Cardiac fibroblast (primary cell): ENCODE measurements around the gene SCN3A.

Source experiments
- DNase-seq, 2 donors: peaks; one replicate each; pipeline versions ENCODE4 v3.0.0 to v3.0.0-alpha.2; 2010; ENCODE audit warnings: low read depth in 2 of 2
- H3K4me3 ChIP-seq, 2 donors: replicated peaks in 1 of 2; 1 replicate in 1 of 2; 2 replicates in 1 of 2; pipeline ENCODE4 v1.5.1; 2011; ENCODE audit warnings: low read depth in 2 of 2, low read length in 2 of 2, mild to moderate bottlenecking in 2 of 2, moderate library complexity in 1 of 2
- TF ChIP-seq, protein P1 (sequence below): IDR thresholded peaks from one replicate; pipeline ENCODE4 v1.5.1; 2011; ENCODE audit warnings: low read depth, mild to moderate bottlenecking, low read length, inconsistent platforms

The SCN3A gene

DNA sequence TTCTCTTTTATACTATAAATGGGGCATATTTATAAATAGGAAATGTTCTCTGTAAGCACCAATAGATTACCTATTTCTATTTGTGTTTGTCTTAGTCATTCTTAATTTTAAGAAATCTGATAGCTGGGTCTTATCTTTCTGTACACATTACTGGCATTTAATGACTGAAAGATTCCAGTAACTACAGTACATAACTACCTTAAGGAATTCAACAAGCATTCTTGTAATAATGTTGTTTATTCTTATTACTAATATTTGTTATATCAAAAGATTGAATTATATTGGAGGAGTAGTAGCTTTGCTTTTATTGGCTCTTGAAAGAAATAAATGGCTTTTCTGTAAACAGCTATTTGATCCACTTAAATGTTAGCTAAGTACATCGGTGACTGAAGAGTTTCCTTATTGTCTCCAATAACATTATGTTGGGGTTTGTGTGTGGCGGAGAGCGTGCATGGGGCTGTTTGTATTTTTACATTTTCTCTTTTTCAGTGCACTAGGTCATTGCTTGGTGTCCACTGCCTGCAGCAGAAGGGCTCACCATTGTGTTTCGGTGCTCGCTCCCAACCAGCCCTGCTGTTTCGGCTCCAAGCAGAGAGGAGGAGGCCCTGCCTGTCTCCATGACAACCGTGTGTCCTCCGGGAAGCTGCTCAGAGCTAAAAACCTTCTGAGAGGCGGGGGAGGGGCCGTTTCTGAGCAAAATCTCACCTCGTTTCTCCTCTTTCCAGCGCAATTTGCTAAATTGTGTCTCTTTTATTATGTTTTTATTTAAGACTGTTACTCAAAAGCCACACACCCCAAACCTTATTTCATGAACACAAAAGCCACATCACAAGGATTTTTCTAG lies 136.0 kb downstream of the SCN3A start:
- peak overlapping the region in 1 of 2 donors; percentile 21 for H3K4me3 ChIP-seq
- TF ChIP-seq, protein P1, sequence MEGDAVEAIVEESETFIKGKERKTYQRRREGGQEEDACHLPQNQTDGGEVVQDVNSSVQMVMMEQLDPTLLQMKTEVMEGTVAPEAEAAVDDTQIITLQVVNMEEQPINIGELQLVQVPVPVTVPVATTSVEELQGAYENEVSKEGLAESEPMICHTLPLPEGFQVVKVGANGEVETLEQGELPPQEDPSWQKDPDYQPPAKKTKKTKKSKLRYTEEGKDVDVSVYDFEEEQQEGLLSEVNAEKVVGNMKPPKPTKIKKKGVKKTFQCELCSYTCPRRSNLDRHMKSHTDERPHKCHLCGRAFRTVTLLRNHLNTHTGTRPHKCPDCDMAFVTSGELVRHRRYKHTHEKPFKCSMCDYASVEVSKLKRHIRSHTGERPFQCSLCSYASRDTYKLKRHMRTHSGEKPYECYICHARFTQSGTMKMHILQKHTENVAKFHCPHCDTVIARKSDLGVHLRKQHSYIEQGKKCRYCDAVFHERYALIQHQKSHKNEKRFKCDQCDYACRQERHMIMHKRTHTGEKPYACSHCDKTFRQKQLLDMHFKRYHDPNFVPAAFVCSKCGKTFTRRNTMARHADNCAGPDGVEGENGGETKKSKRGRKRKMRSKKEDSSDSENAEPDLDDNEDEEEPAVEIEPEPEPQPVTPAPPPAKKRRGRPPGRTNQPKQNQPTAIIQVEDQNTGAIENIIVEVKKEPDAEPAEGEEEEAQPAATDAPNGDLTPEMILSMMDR: no peak
- DNase-seq: peak; percentile 62 to 67

DNA sequence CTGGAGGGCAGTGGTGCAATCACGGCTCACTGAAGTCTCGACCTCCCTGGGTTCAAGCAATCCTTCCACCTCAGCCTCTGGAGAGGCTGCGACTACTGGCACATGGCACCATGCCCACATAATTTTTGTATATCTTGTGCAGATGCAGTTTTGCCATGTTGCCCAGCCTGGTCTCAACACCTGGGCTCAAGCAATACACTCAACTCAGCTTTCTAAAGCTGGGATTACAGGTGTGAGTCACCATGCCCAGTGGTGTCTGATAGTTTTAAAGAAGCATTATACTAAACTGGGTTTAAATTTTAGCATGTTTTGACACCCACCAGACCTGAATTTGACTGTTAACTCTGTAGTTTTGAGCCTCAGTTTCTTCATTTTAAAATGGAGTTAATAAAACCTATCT lies 139.1 kb downstream of the SCN3A start:
- no peak for DNase-seq
- TF ChIP-seq, protein P1: no peak
- H3K4me3 ChIP-seq: no peak overlapping the region

DNA sequence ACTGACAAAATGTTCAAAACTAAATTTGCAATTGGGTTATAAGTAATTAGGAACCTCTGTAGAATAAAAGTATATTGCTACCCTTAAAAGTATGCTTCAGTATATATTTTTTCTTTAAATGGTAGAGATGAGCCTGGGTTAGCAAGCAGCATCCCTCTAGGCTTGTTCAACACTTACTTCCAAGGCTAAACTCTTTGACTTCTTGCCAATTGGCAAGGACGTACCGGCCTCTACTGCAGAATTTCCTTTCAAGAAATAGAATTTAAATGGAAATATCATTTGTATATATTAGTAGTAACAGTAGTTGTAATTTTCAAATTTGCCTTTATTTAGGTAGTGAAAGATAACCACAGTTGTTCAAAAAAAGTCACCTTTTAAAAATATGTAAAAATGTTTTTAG lies 143.4 kb downstream of the SCN3A start:
- TF ChIP-seq, protein P1: no peak
- no peak for DNase-seq
- H3K4me3 ChIP-seq: no peak overlapping the region

DNA sequence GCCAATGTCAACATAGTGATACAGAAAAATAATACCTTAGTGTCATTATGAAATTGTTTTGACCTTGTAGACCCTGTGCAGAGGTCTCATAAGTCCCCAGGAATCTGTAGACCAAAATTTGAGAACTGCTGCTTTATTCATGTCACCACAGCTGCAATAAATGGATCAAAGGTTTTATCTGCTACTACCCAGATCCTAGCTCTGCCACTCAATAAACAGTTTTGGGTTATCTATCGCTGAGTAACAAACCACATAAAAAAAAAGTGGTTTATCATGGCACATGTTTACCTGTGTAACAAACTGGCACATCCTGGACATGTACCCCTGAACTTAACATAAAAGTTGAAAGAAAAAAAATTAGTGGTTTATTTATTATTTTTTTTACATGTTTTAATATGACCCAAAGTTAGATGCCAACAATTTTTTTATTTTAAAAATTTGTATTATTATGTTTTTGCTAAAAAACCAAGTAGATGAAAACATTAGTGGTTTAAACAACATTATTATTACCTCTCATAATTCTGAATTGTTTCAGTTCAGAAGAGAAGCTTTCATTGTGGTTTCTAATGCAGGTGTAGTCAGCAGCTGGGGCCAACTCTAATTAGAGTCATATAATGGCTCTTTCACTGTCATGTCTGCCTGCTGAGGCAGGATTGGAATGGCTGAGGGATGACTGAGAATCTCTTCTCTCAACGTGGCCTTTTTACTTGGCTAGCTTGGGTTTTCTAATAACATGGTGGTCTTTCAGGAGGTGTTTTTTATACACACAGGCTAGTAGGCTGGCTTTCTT lies 145.2 kb downstream of the SCN3A start:
- no peak for DNase-seq
- TF ChIP-seq, protein P1: no peak
- no peak overlapping the region for H3K4me3 ChIP-seq

GRCh38 chr2:165057931-165058330 lies 145.9 kb downstream of the SCN3A start:
- TF ChIP-seq, protein P1: no peak
- DNase-seq: no peak
- H3K4me3 ChIP-seq: no peak overlapping the region

- TF ChIP-seq, protein P1: no peak
- H3K4me3 ChIP-seq: no peak overlapping the region
- DNase-seq: no peak
These were observed 146.5 kb downstream of the SCN3A start for GRCh38 chr2:165057308-165057707.
